AG09319 (cell line): ENCODE measurements around the gene TMED6.

ENCODE experiments used
- DNase-seq: peaks from one replicate; pipeline ENCODE4 v3.0.0-alpha.2; 2010; ENCODE audit warnings: low read depth; ENCODE audit errors: extremely low read depth
- CTCF ChIP-seq: IDR thresholded peaks from 2 replicates; pipeline ENCODE4 v1.5.1; 2011; ENCODE audit warnings: low read depth, mild to moderate bottlenecking, inconsistent platforms, low read length, moderate library complexity

The TMED6 gene

GRCh38 chr16:69340095-69340644 lies 11.4 kb downstream of the TMED6 start:
- TF ChIP-seq CTCF = no peak
- DNase-seq = no peak

GRCh38 chr16:69339289-69340094 lies 12.1 kb downstream of the TMED6 start, which contains the start of the genes COG8 and NIP7:
Gene COG8 (minus strand): TSS chr16:69339564. CDS start chr16:69339552, 12 bp downstream.
Gene NIP7 (plus strand): TSS chr16:69339772. CDS start chr16:69339830, 58 bp downstream.
- TF ChIP-seq CTCF = peak; percentile 83
- peak; percentile 95 for DNase-seq

GRCh38 chr16:69338557-69339288 lies 12.9 kb downstream of the TMED6 start:
- TF ChIP-seq CTCF = no peak
- no peak for DNase-seq

- no peak for TF ChIP-seq CTCF
- DNase-seq = no peak
Measured at GRCh38 chr16:69334696-69335095, 16.9 kb downstream of the TMED6 start.

- no peak for TF ChIP-seq CTCF
- peak; percentile 81 for DNase-seq
Measured at GRCh38 chr16:69330286-69331109, 21.1 kb downstream of the TMED6 start, which contains the start of gene PDF. Gene PDF (minus strand): TSS chr16:69330588. CDS start chr16:69330570, 18 bp downstream.

GRCh38 chr16:69329369-69330285 lies 22.0 kb downstream of the TMED6 start:
- no peak for TF ChIP-seq CTCF
- no peak for DNase-seq
